CD8-positive, alpha-beta memory T cell (primary cell): ENCODE data around the gene PROB1. TPM values are rescaled to one million over a fixed set of nuclear protein-coding genes. Genes with fewer than 3 reads are reported as not detected.
A peak's percentile ranks its signal among the peaks of the same experiment; 100 is the strongest.

ENCODE experiments used
- CTCF ChIA-PET: fragments of 350-600 bp; sonication (Branson Sonifier 250); formaldehyde crosslinking; loops from one replicate; lab custom pipeline; 2021; ENCODE audit warnings: antibody characterized with exemption; lab: Charles Lee
- POLR2A ChIA-PET: fragments of 350-600 bp; sonication (Branson Sonifier 250); formaldehyde crosslinking; loops from one replicate; lab custom pipeline; 2021; ENCODE audit warnings: antibody characterized with exemption; lab: Charles Lee
- DNase-seq, 5 donors: peaks; one replicate each; pipeline versions ENCODE4 v3.0.0 to v3.0.0-alpha.2; 2020 to 2022; ENCODE audit warnings: mixed read lengths in 1 of 5
- H3K27ac ChIP-seq: one replicate; pipeline ENCODE4 v1.7.0; 2013; ENCODE audit warnings: low read depth, mild to moderate bottlenecking, low read length, moderate library complexity
- H3K27me3 ChIP-seq: 2 replicates; pipeline ENCODE4 v1.7.0; 2013; ENCODE audit warnings: low read length, mild to moderate bottlenecking; ENCODE audit not compliant: insufficient read depth, poor library complexity, severe bottlenecking
- H3K36me3 ChIP-seq: 2 replicates; pipeline ENCODE4 v1.7.0; 2013; ENCODE audit warnings: mild to moderate bottlenecking, low read length, moderate library complexity; ENCODE audit not compliant: insufficient read depth
- H3K4me1 ChIP-seq: 2 replicates; pipeline ENCODE4 v1.7.0; 2013; ENCODE audit warnings: mild to moderate bottlenecking, low read length, moderate library complexity; ENCODE audit not compliant: insufficient read depth
- H3K4me3 ChIP-seq: 2 replicates; pipeline ENCODE4 v1.7.0; 2013; ENCODE audit warnings: mild to moderate bottlenecking, low read length
- H3K9me3 ChIP-seq: 2 replicates; pipeline ENCODE4 v1.7.0; 2013; ENCODE audit warnings: mild to moderate bottlenecking, low read length
- H3K27ac Mint-ChIP-seq, 8 donors: one replicate each; pipeline ENCODE4 v1.8.0; 2020 to 2021; ENCODE audit warnings: mixed read lengths in 8 of 8, mild to moderate bottlenecking in 6 of 8, inconsistent platforms in 3 of 8, moderate library complexity in 3 of 8
- H3K27me3 Mint-ChIP-seq, 2 donors: one replicate each; pipeline ENCODE4 v1.8.0; 2020 to 2021; ENCODE audit warnings: mixed read lengths in 2 of 2, mild to moderate bottlenecking in 1 of 2, moderate library complexity in 1 of 2
- H3K36me3 Mint-ChIP-seq, 3 donors: one replicate each; pipeline ENCODE4 v1.8.0; 2020 to 2021; ENCODE audit warnings: mixed read lengths in 3 of 3, inconsistent platforms in 1 of 3, mild to moderate bottlenecking in 1 of 3
- H3K4me1 Mint-ChIP-seq, 3 donors: one replicate each; pipeline ENCODE4 v1.8.0; 2020 to 2021; ENCODE audit warnings: mixed read lengths in 3 of 3, inconsistent platforms in 1 of 3, mild to moderate bottlenecking in 1 of 3
- H3K4me3 Mint-ChIP-seq, 7 donors: one replicate each; pipeline ENCODE4 v1.8.0; 2020 to 2021; ENCODE audit warnings: mixed read lengths in 7 of 7, mild to moderate bottlenecking in 6 of 7, moderate library complexity in 4 of 7, inconsistent platforms in 2 of 7
- H3K9me3 Mint-ChIP-seq, 5 donors: one replicate each; pipeline ENCODE4 v1.8.0; 2020 to 2022; ENCODE audit warnings: mixed read lengths in 5 of 5, mild to moderate bottlenecking in 3 of 5, moderate library complexity in 2 of 5, inconsistent platforms in 1 of 5
- polyA plus RNA-seq: library from polyadenylated mRNA; unstranded; fragments of 300-500 nt; fragmentation: Illumina TruSeq; gene quantifications from one replicate; pipeline ENCODE4 v1.2.3, GENCODE V29; 2021
- total RNA-seq, 2 experiments: library from RNA; stranded (reverse); gene quantifications; one replicate each; pipeline ENCODE4 v1.2.3, GENCODE V29; 2021

The PROB1 gene
- total and polyA plus RNA-seq, 3 experiments from 2014 or later = 0.72 to 7.2 (median 6.7) TPM

- H3K27me3 Mint-ChIP-seq = no peaks in the 10 kb centered on the region
- ChIA-PET CTCF (interaction anchor here (0.6 to 1.2 kb wide), 3 partner anchors 8 to 62 kb away, joined by 3 read pairs; partner anchors contain the start of gene SPATA24), POLR2A (no interaction called here)
- peak overlapping the region in 4 of 7 donors; percentile 54 to 86 (median 65) for H3K4me3 Mint-ChIP-seq
- Histone ChIP-seq H3K27ac (no peak overlapping the region), H3K36me3 (no peaks in the 10 kb centered on the region), H3K27me3 (no peaks in the 10 kb centered on the region), H3K4me1 (peaks cover 21% of the 10 kb centered on the region), H3K4me3 (no peak overlapping the region), H3K9me3 (no peaks in the 10 kb centered on the region)
- peak overlapping the region in 2 of 8 donors; percentile 43 to 66 for H3K27ac Mint-ChIP-seq
- peaks cover 0 to 4% (median 2%) of the 10 kb centered on the region in 3 donors for H3K36me3 Mint-ChIP-seq
- H3K9me3 Mint-ChIP-seq = no peaks in the 10 kb centered on the region
- no peak for DNase-seq
- peaks cover 15 to 34% (median 16%) of the 10 kb centered on the region in 3 donors for H3K4me1 Mint-ChIP-seq
These were observed 1.1 kb upstream of the PROB1 start for GRCh38 chr5:139395844-139396640.

GRCh38 chr5:139394123-139394653 lies 716 bp downstream of the PROB1 start:
- Histone ChIP-seq H3K27ac (no peak overlapping the region), H3K27me3 (no peaks in the 10 kb centered on the region), H3K4me3 (peak overlapping the region; percentile 59), H3K9me3 (no peaks in the 10 kb centered on the region), H3K36me3 (no peaks in the 10 kb centered on the region), H3K4me1 (peaks cover 39% of the 10 kb centered on the region)
- Mint-ChIP-seq H3K36me3 (peaks cover 0 to 2% (median under 1%) of the 10 kb centered on the region in 3 donors), H3K27ac (no peak overlapping the region), H3K4me3 (peak overlapping the region in 6 of 7 donors; percentile 44 to 95 (median 88)), H3K9me3 (no peaks in the 10 kb centered on the region), H3K27me3 (peaks cover 0 to 5% of the 10 kb centered on the region in 2 donors), H3K4me1 (peaks cover 29 to 48% (median 32%) of the 10 kb centered on the region in 3 donors)
- POLR2A ChIA-PET = interaction anchor here (2.0 kb wide), 1 partner anchor 52 kb away, joined by 7 read pairs; no protein-coding TSS in a partner anchor
- CTCF ChIA-PET = interaction anchor here (0.8 to 5.4 kb wide), 2 partner anchors 8 to 11 kb away, joined by 3 to 38 read pairs; partner anchors contain the start of gene SPATA24
- DNase-seq = peak in 4 of 5 donors; percentile 38 to 72 (median 47)

- H3K27ac ChIP-seq = no peak overlapping the region
- DNase-seq = peak in 1 of 5 donors; percentile 25
- H3K27me3 ChIP-seq = no peaks in the 10 kb centered on the region
- ChIA-PET CTCF (interaction anchor here (0.8 to 5.4 kb wide), 2 partner anchors 8 to 9 kb away, joined by 3 to 38 read pairs; partner anchors contain the start of gene SPATA24), POLR2A (interaction anchor here (2.0 kb wide), 1 partner anchor 51 kb away, joined by 7 read pairs; no protein-coding TSS in a partner anchor)
- no peaks in the 10 kb centered on the region for H3K9me3 ChIP-seq
- peaks cover 0 to 2% (median 0%) of the 10 kb centered on the region in 3 donors for H3K36me3 Mint-ChIP-seq
- H3K36me3 ChIP-seq = no peaks in the 10 kb centered on the region
- peaks cover 0 to 5% of the 10 kb centered on the region in 2 donors for H3K27me3 Mint-ChIP-seq
- peak overlapping the region; percentile 59 for H3K4me3 ChIP-seq
- peaks cover 27 to 52% (median 34%) of the 10 kb centered on the region in 3 donors for H3K4me1 Mint-ChIP-seq
- H3K4me1 ChIP-seq = peaks cover 41% of the 10 kb centered on the region
- H3K27ac Mint-ChIP-seq = peak overlapping the region in 5 of 8 donors; percentile 47 to 92 (median 80)
- peak overlapping the region; percentile 87 to 95 (median 89) for H3K4me3 Mint-ChIP-seq
- no peaks in the 10 kb centered on the region for H3K9me3 Mint-ChIP-seq
These were observed 1.3 kb downstream of the PROB1 start for GRCh38 chr5:139393497-139394122.

- Histone ChIP-seq H3K9me3 (no peaks in the 10 kb centered on the region), H3K4me3 (peak overlapping the region; percentile 59), H3K27me3 (no peaks in the 10 kb centered on the region), H3K4me1 (peaks cover 41% of the 10 kb centered on the region), H3K36me3 (no peaks in the 10 kb centered on the region), H3K27ac (peak overlapping the region; percentile 24)
- CTCF ChIA-PET = interaction anchor here (0.6 to 5.4 kb wide), 6 partner anchors 8 to 170 kb away, joined by 3 to 38 read pairs (median 5); partner anchors contain the start of genes PAIP2 and SPATA24
- H3K36me3 Mint-ChIP-seq = peaks cover 0 to 2% (median 0%) of the 10 kb centered on the region in 3 donors
- DNase-seq = peak; percentile 63 to 84 (median 75)
- POLR2A ChIA-PET = interaction anchor here (1.0 to 2.0 kb wide), 3 partner anchors 11 to 51 kb away, joined by 3 to 9 read pairs (median 7); partner anchors contain the start of gene SPATA24
- H3K9me3 Mint-ChIP-seq = no peaks in the 10 kb centered on the region
- peaks cover 0 to 5% of the 10 kb centered on the region in 2 donors for H3K27me3 Mint-ChIP-seq
- H3K27ac Mint-ChIP-seq = peak overlapping the region; percentile 61 to 92 (median 83)
- peaks cover 27 to 59% (median 37%) of the 10 kb centered on the region in 3 donors for H3K4me1 Mint-ChIP-seq
- H3K4me3 Mint-ChIP-seq = peak overlapping the region; percentile 87 to 95 (median 89)
These were observed 2.0 kb downstream of the PROB1 start for GRCh38 chr5:139392678-139393496.

- peak overlapping the region in 7 of 8 donors; percentile 80 to 97 (median 83) for H3K27ac Mint-ChIP-seq
- CTCF ChIA-PET = interaction anchor here (0.6 to 5.4 kb wide), 6 partner anchors 10 to 169 kb away, joined by 4 to 38 read pairs (median 5); partner anchors contain the start of genes PAIP2 and SPATA24
- no peaks in the 10 kb centered on the region for H3K27me3 ChIP-seq
- peaks cover 0 to 2% (median 0%) of the 10 kb centered on the region in 3 donors for H3K36me3 Mint-ChIP-seq
- peak overlapping the region; percentile 87 to 95 (median 89) for H3K4me3 Mint-ChIP-seq
- H3K27me3 Mint-ChIP-seq = peaks cover 0 to 5% of the 10 kb centered on the region in 2 donors
- DNase-seq = no peak
- H3K9me3 Mint-ChIP-seq = no peaks in the 10 kb centered on the region
- POLR2A ChIA-PET = interaction anchor here (0.5 to 1.8 kb wide), 4 partner anchors 11 to 122 kb away, joined by 3 to 9 read pairs (median 4); partner anchors contain the start of genes MATR3 and SPATA24
- no peaks in the 10 kb centered on the region for H3K9me3 ChIP-seq
- peak overlapping the region; percentile 24 for H3K27ac ChIP-seq
- H3K36me3 ChIP-seq = no peaks in the 10 kb centered on the region
- H3K4me3 ChIP-seq = peak overlapping the region; percentile 59
- H3K4me1 Mint-ChIP-seq = peaks cover 27 to 61% (median 37%) of the 10 kb centered on the region in 3 donors
- peaks cover 41% of the 10 kb centered on the region for H3K4me1 ChIP-seq
These were observed 2.6 kb downstream of the PROB1 start for GRCh38 chr5:139392324-139392677.

DNA sequence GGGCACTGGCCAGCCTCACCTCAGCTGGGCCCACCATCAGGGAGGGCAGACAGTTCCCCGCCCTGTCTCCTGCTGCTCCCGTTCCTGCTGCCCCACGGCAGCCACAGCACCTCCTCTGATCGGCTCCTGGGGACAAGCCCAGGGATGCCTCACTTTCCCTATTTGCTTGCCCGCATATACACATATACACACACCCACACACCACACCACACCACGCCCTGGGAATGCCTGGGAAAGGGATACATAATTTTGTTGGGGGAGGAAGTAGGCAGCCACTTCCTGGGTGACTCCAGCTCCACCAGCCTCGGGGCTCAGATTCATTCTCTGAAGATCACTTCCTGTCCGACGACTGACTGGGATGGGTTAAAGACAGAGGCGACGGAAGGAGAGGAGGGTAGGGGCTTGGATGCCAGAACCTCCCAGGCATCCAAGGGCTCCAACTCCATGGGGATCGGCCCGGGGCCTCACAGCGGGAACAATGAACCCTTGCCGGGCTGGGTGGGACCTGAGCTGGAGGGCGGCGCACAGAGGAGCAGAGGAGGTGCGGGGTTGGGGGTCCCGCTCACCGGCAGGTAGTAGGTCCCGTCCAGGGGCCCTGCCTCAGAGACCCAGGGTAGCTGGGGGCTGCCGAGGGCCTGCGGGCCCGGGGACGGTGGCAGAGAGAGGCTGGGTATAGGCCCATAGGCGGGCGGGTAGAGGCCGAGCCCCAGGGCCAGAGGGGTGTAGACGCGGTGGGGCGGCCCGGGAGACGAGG lies 3.2 kb downstream of the PROB1 start:
- Mint-ChIP-seq H3K27ac (peak overlapping the region; percentile 83 to 97 (median 92)), H3K4me1 (peaks cover 27 to 63% (median 37%) of the 10 kb centered on the region in 3 donors), H3K36me3 (peaks cover 0 to 2% (median 0%) of the 10 kb centered on the region in 3 donors), H3K4me3 (peak overlapping the region; percentile 75 to 89 (median 84)), H3K27me3 (peaks cover 0 to 5% of the 10 kb centered on the region in 2 donors), H3K9me3 (no peaks in the 10 kb centered on the region)
- H3K9me3 ChIP-seq = no peaks in the 10 kb centered on the region
- H3K4me1 ChIP-seq = peaks cover 41% of the 10 kb centered on the region
- ChIA-PET POLR2A (interaction anchor here (0.5 to 2.3 kb wide), 7 partner anchors 12 to 1052 kb away, joined by 3 to 20 read pairs (median 6); partner anchors contain the start of genes MATR3, PAIP2 and SPATA24), CTCF (interaction anchor here (0.7 to 5.4 kb wide), 8 partner anchors 10 to 141 kb away, joined by 3 to 38 read pairs (median 4); partner anchors contain the start of genes PAIP2 and SPATA24)
- DNase-seq = no peak
- H3K36me3 ChIP-seq = no peaks in the 10 kb centered on the region
- peak overlapping the region; percentile 24 for H3K27ac ChIP-seq
- peak overlapping the region; percentile 59 for H3K4me3 ChIP-seq
- no peaks in the 10 kb centered on the region for H3K27me3 ChIP-seq
